ENCODE results near the gene SLC6A6.

GRCh38 chr3:14425581-14426304, 23.3 kb downstream of the SLC6A6 start:
- TF ChIP-seq CTCF (conservative IDR thresholded peaks at IDR 0.05 in 1 of 2, IDR thresholded peaks at IDR 0.05 in 1 of 2; ENCODE audit: low read depth in 1 of 2, low read length in 2 of 2) (no peak), EZH2 (IDR thresholded peaks at IDR 0.05; ENCODE audit: low read length, missing control alignments) (no peak)
